OCI-LY3 (cell line): ENCODE data around the gene DPP6.

Source experiments
- H2AFZ ChIP-seq: fragments of 200-600, 300-600 bp; shearing (Covaris generic); 2 replicates; pipeline ENCODE4 v1.6.0; 2014; ENCODE audit warnings: antibody characterized with exemption, low read depth, low read length
- H3K27ac ChIP-seq: fragments of 200-600, 300-600 bp; sonication (generic); 2 replicates; pipeline ENCODE4 v1.5.1; 2014; ENCODE audit warnings: mild to moderate bottlenecking, low read length, moderate library complexity, mixed read lengths
- H3K27me3 ChIP-seq: fragments of 200-600, 300-600 bp; sonication (generic); 2 replicates; pipeline ENCODE4 v1.6.1; 2014; ENCODE audit warnings: low read depth, low read length, mixed read lengths
- H3K36me3 ChIP-seq: fragments of 200-600, 300-600 bp; sonication (generic); replicated peaks from 2 replicates; pipeline ENCODE3; 2014; ENCODE audit warnings: low read depth, low read length, mixed read lengths
- H3K4me1 ChIP-seq: fragments of 300-600, 200-600 bp; sonication (generic); 2 replicates; pipeline ENCODE4 v1.6.1; 2014; ENCODE audit warnings: low read length, mixed read lengths
- H3K4me2 ChIP-seq: fragments of 200-600, 300-600 bp; sonication (generic); 2 replicates; pipeline ENCODE4 v1.6.1; 2014; ENCODE audit warnings: low read length, mixed read lengths
- H3K4me3 ChIP-seq: fragments of 300-600, 200-600 bp; sonication (generic); 2 replicates; pipeline ENCODE4 v1.5.1; 2014; ENCODE audit warnings: antibody characterized with exemption, mild to moderate bottlenecking, low read length, moderate library complexity
- H3K79me2 ChIP-seq: fragments of 300-600, 200-600 bp; shearing (Covaris generic); 2 replicates; pipeline ENCODE4 v1.6.1; 2014; ENCODE audit warnings: mild to moderate bottlenecking, low read length, mixed read lengths
- H3K9ac ChIP-seq: fragments of 300-600, 200-600 bp; shearing (Covaris generic); 2 replicates; pipeline ENCODE4 v1.6.0; 2014; ENCODE audit warnings: mild to moderate bottlenecking, low read length, moderate library complexity
- H3K9me3 ChIP-seq: fragments of 200-600, 300-600 bp; shearing (Covaris generic); 2 replicates; pipeline ENCODE4 v1.6.1; 2014; ENCODE audit warnings: low read length, mixed read lengths; ENCODE audit not compliant: insufficient read depth
- H4K20me1 ChIP-seq: fragments of 200-600, 300-600 bp; sonication (generic); 2 replicates; pipeline ENCODE4 v1.6.1; 2016; ENCODE audit warnings: low read length, mixed read lengths; ENCODE audit not compliant: insufficient read depth
- EZH2phosphoT487 ChIP-seq: fragments of 200-600 bp; shearing (Covaris generic); IDR thresholded peaks from 2 replicates; pipeline ENCODE4 v1.6.1; 2018; ENCODE audit warnings: antibody characterized with exemption, mixed run types, low read depth
- TF ChIP-seq, protein P1 (sequence below): fragments of 200-600, 300-600 bp; sonication (generic); IDR thresholded peaks from 2 replicates; pipeline ENCODE4 v1.5.1; 2014; ENCODE audit warnings: antibody characterized with exemption, low read length, low read depth

Gene DPP6

DNA sequence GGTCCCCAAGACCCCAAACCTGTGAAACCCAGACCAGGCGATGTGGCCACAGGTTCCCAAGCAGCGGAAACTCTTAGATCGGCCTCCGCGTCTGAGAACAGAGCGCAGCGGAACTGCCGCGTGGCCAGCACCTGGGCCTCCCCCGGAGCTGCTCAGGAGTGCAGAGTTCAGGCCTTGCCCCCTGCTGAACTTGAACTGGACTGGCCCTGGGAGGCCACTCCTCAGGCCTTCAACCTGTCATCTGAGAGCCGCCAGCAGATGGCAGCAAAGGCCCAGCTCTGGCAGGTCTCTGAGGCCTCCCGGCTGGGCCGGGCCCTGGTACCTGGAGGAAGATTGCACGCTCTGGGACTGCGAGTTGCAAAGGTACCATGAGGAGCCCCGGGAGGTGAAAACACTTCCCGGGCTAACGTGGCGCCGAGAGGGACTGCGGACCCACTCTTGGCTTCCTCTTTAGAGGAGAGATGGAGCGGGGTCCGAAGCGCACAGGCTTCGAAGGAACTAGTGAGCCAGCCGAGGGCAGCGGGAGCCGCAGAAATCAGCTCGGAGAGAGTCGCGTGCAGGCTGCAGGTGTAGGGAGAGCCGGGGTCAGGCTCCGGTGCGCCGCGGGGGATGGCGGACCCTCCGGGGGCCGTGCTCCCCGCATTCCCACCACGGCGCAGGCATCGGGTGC, 861.6 kb downstream of the DPP6 start:
- no peak for TF ChIP-seq EZH2phosphoT487
- TF ChIP-seq, protein P1, sequence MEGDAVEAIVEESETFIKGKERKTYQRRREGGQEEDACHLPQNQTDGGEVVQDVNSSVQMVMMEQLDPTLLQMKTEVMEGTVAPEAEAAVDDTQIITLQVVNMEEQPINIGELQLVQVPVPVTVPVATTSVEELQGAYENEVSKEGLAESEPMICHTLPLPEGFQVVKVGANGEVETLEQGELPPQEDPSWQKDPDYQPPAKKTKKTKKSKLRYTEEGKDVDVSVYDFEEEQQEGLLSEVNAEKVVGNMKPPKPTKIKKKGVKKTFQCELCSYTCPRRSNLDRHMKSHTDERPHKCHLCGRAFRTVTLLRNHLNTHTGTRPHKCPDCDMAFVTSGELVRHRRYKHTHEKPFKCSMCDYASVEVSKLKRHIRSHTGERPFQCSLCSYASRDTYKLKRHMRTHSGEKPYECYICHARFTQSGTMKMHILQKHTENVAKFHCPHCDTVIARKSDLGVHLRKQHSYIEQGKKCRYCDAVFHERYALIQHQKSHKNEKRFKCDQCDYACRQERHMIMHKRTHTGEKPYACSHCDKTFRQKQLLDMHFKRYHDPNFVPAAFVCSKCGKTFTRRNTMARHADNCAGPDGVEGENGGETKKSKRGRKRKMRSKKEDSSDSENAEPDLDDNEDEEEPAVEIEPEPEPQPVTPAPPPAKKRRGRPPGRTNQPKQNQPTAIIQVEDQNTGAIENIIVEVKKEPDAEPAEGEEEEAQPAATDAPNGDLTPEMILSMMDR: peak; percentile 88
- H3K4me3 ChIP-seq: peak overlapping the region; percentile 64
- no peak overlapping the region for H2AFZ ChIP-seq
- peaks cover 2% of the 10 kb centered on the region; the same call in 1 of the 2 replicates for H3K27me3 ChIP-seq
- H3K36me3 ChIP-seq: no peaks in the 10 kb centered on the region
- H3K79me2 ChIP-seq: no peaks in the 10 kb centered on the region
- no peaks in the 10 kb centered on the region for H4K20me1 ChIP-seq
- peak overlapping the region; percentile 29; the same call in 1 of the 2 replicates for H3K9ac ChIP-seq
- peak overlapping the region; percentile 75 for H3K4me2 ChIP-seq
- H3K9me3 ChIP-seq: 0 out of 2 replicates have a peak, but pooled peaks cover 3% of the 10 kb centered on the region
- no peak overlapping the region for H3K27ac ChIP-seq
- no peaks in the 10 kb centered on the region for H3K4me1 ChIP-seq

DNA sequence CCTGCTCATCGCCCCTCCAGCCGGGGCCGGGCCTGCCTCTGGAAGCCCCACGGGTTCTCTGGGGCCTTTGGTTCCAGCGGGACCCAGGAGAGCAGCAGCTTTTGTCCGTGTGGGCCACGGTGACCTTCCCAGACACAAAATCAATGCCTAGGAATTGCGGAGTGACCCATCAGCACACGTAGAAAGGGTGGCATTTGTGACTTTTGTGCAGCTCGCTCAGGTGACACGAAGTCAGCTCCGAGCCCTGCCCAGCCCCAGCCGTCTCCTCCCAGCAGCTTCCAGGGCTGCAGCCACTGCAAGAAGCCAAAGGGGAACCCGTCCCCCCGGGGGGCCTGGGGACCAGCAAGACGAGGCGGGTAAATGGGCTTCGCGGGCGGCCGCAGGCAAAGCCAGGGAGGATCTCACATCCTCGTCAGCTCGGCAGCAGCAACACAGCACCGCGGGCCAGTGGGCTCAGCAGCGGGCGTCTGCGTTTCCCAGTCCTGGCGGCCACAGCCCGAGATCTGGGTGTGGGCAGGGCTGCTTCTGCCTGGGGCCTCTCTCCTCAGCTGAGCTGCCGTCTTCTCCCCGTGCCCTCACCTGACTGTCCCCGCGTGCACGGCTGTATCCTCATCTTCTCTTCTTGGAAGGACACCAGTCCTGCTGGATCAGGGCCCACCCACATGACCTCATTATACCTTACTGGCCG, 862.3 kb downstream of the DPP6 start:
- H3K4me3 ChIP-seq: peak overlapping the region; percentile 64
- no peaks in the 10 kb centered on the region for H3K79me2 ChIP-seq
- H3K9ac ChIP-seq: no peak overlapping the region
- no peaks in the 10 kb centered on the region for H3K36me3 ChIP-seq
- no peak overlapping the region for H2AFZ ChIP-seq
- 0 out of 2 replicates have a peak, but pooled peaks cover 3% of the 10 kb centered on the region for H3K9me3 ChIP-seq
- peak overlapping the region; percentile 75 for H3K4me2 ChIP-seq
- TF ChIP-seq EZH2phosphoT487: no peak
- TF ChIP-seq, protein P1: no peak
- no peaks in the 10 kb centered on the region for H3K4me1 ChIP-seq
- H4K20me1 ChIP-seq: no peaks in the 10 kb centered on the region
- no peaks in the 10 kb centered on the region for H3K27me3 ChIP-seq
- H3K27ac ChIP-seq: no peak overlapping the region

DNA sequence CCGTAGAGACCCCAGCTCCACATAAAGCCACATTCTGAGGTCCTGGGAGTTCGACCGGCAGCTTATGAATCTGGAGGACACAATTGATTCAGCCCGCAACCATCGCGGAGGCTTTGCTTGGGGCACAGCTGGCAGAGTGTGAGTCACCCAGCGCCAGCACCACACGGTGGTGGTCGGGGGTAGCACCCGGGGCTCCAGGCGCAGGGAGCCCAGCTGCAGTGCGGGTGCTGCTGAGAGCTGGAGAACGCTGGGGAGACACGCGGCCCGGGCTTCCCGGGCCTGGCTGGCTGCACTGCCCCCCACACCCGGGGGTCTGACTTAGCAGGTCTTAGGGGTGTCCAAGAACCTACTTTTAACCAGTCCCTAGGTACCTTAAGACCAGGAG, 862.8 kb downstream of the DPP6 start:
- Histone ChIP-seq H3K4me3 (no peak overlapping the region), H3K9me3 (0 out of 2 replicates have a peak, but pooled peaks cover 3% of the 10 kb centered on the region), H2AFZ (no peak overlapping the region), H3K36me3 (no peaks in the 10 kb centered on the region), H3K27me3 (no peaks in the 10 kb centered on the region), H3K9ac (no peak overlapping the region), H3K27ac (no peak overlapping the region), H4K20me1 (no peaks in the 10 kb centered on the region), H3K4me1 (no peaks in the 10 kb centered on the region), H3K4me2 (no peak overlapping the region), H3K79me2 (no peaks in the 10 kb centered on the region)
- TF ChIP-seq EZH2phosphoT487: no peak
- TF ChIP-seq, protein P1: no peak

DNA sequence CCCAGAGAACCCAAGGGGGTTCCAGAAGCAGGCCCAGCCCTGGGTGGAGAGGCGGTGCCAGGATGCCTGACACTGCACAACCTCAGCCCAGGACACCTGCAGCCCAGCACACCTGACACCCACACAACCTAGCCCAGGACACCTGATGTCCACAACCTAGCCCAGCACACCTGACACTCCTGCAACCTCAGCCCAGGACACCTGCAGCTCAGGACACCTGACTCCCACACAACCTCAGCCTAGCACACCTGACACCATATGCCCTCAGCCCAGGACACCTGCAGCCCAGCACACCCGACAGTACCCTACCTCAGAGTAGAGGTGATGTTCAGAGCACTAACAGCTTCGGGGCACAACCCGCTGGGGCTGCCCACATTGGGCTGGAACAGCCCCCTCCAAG, 863.4 kb downstream of the DPP6 start:
- H3K27me3 ChIP-seq: no peaks in the 10 kb centered on the region
- H3K4me1 ChIP-seq: no peaks in the 10 kb centered on the region
- no peak overlapping the region for H3K9ac ChIP-seq
- no peak overlapping the region for H3K4me3 ChIP-seq
- no peak overlapping the region for H3K4me2 ChIP-seq
- no peak overlapping the region for H2AFZ ChIP-seq
- H3K27ac ChIP-seq: no peak overlapping the region
- no peaks in the 10 kb centered on the region for H3K36me3 ChIP-seq
- TF ChIP-seq, protein P1: no peak
- TF ChIP-seq EZH2phosphoT487: no peak
- no peaks in the 10 kb centered on the region for H3K79me2 ChIP-seq
- H3K9me3 ChIP-seq: no peaks in the 10 kb centered on the region
- no peaks in the 10 kb centered on the region for H4K20me1 ChIP-seq
